Skeletal muscle satellite cell (primary cell): ENCODE results near the gene ZNF319.
A peak's percentile ranks its signal among the peaks of the same experiment; 100 is the strongest.
"Not testable (repeated sequence)": the region's sequence is repeated elsewhere in the genome, so short reads cannot be mapped to it uniquely, and the experiment has no call there.

Experiments
- H3K27me3 ChIP-seq: 2 replicates; pipeline ENCODE4 v1.7.0; 2013; ENCODE audit warnings: low read length; ENCODE audit not compliant: control insufficient read depth, insufficient read depth
- H3K36me3 ChIP-seq: 2 replicates; pipeline ENCODE4 v1.7.0; 2013; ENCODE audit warnings: mild to moderate bottlenecking, control low read depth, low read length; ENCODE audit not compliant: insufficient read depth
- H3K4me1 ChIP-seq: 2 replicates; pipeline ENCODE4 v1.7.0; 2013; ENCODE audit warnings: low read length; ENCODE audit not compliant: control insufficient read depth, insufficient read depth
- H3K4me2 ChIP-seq: 2 replicates; pipeline ENCODE4 v1.7.0; 2013; ENCODE audit warnings: mild to moderate bottlenecking, low read length
- H3K4me3 ChIP-seq: 2 replicates; pipeline ENCODE4 v1.7.0; 2013; ENCODE audit warnings: low read length
- H3K9ac ChIP-seq: 2 replicates; pipeline ENCODE4 v1.7.0; 2013; ENCODE audit warnings: mild to moderate bottlenecking, low read depth, low read length, moderate library complexity
- H3K9me3 ChIP-seq: replicated peaks from 2 replicates; pipeline ENCODE4 v1.7.0; 2013; ENCODE audit warnings: mild to moderate bottlenecking, control low read depth, low read length

ZNF319 gene

DNA sequence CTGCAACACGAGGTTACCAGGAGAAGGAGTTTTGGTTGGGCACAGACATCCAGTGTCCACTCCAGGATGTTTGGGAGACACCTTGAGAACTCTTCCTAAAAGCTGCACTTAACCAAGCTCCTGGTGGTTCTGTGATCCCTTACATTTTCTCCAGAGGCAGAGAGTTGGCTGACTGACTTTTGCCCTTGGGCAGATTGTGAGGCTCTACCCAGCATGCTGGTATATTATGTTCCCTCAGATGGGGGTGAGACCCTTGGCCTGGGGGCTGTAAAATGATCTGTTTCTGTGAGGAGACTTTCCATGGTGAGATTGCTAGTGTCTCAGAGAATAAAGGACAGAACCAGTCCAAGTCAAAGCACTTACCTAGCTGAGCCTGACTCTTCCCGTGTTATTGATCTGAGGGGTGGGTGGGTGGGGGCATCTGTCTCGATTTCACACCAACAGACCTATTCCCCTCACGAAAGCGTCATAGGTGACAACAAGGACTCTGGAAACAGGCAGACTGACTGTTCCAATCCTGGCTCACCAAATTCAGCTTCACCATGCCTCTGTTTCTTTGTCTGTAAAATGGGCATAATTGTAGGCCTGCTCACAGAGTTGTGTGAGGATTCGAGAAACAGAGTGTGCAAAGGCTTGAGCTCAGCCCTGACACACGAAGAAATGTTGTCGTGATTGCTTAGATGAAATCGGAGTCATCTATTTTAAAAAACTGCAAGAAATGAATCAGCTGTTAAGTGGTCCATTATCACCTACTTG is 12.9 kb upstream of the ZNF319 start:
- H3K9ac ChIP-seq: no peak overlapping the region
- no peaks in the 10 kb centered on the region for H3K9me3 ChIP-seq
- no peak overlapping the region for H3K4me2 ChIP-seq
- H3K36me3 ChIP-seq: peaks cover 34% of the 10 kb centered on the region
- H3K4me3 ChIP-seq: no peak overlapping the region
- H3K4me1 ChIP-seq: no peaks in the 10 kb centered on the region
- no peaks in the 10 kb centered on the region for H3K27me3 ChIP-seq

DNA sequence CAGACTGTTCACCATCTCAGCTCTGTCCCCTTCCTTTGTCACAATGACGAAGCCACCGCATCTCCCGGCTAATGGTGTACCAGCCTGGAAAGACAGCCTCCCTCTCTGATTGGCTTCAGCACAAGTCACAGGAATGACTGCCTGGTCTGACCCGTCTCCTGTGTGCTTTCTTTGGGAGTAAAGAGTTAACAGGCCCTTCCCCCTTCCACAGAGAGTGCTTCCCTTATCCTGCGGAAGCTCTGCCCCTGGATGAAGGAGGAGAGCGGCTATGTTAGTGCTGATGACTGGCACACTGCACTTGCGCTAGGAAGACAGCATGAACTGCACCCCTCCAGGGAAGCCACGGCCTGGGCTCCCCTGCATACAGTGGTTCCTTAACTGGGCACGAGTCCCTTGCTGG is 12.0 kb upstream of the ZNF319 start:
- H3K4me3 ChIP-seq: no peak overlapping the region
- no peaks in the 10 kb centered on the region for H3K27me3 ChIP-seq
- H3K4me2 ChIP-seq: no peak overlapping the region
- H3K9me3 ChIP-seq: no peaks in the 10 kb centered on the region
- H3K9ac ChIP-seq: no peak overlapping the region
- H3K36me3 ChIP-seq: peaks cover 32% of the 10 kb centered on the region
- H3K4me1 ChIP-seq: no peaks in the 10 kb centered on the region

DNA sequence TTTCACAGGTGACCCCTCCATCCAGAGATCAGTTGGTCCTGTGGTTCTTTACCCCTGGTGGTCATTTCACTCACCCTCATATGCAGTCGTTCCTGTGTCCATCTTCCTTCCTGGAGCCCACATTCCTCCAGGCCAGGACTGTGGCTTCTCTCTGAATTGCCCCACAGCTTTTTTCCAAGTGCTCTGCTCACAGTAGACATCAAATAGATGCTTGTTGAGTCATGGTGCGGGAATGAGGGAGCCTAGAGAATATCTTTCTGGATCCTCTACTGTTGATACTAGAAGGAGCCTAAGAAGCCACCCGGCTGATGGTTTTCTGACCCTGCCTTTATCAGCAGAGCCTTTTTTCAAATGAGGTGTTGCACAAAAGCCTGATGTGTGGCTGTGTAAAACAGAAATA is 11.2 kb upstream of the ZNF319 start:
- H3K4me1 ChIP-seq: no peaks in the 10 kb centered on the region
- H3K27me3 ChIP-seq: no peaks in the 10 kb centered on the region
- H3K4me3 ChIP-seq: no peak overlapping the region
- H3K9me3 ChIP-seq: no peaks in the 10 kb centered on the region
- no peak overlapping the region for H3K4me2 ChIP-seq
- H3K9ac ChIP-seq: no peak overlapping the region
- peaks cover 29% of the 10 kb centered on the region for H3K36me3 ChIP-seq

DNA sequence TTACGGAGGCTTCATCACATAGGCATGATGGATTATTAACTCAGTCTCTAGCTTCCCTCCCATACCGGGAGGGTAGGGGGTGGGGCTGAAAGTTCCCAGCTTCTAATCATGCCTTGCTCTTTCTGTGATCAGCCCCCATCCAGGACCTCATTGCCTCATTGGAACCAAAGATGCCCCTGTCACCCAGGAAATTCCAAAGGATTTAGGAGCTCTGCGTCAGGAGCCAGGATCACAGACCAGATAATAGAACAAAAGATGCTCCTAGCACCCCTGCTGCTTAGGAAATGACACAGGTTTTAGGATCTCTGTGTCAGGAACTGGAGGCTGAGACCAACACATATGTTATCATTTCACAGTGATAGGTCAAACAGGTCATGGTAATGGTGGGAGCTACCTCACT is 10.4 kb upstream of the ZNF319 start:
- H3K4me3 ChIP-seq: no peak overlapping the region
- no peaks in the 10 kb centered on the region for H3K27me3 ChIP-seq
- H3K9me3 ChIP-seq: no peaks in the 10 kb centered on the region
- no peak overlapping the region for H3K4me2 ChIP-seq
- H3K36me3 ChIP-seq: peaks cover 31% of the 10 kb centered on the region
- no peak overlapping the region for H3K9ac ChIP-seq
- H3K4me1 ChIP-seq: no peaks in the 10 kb centered on the region

DNA sequence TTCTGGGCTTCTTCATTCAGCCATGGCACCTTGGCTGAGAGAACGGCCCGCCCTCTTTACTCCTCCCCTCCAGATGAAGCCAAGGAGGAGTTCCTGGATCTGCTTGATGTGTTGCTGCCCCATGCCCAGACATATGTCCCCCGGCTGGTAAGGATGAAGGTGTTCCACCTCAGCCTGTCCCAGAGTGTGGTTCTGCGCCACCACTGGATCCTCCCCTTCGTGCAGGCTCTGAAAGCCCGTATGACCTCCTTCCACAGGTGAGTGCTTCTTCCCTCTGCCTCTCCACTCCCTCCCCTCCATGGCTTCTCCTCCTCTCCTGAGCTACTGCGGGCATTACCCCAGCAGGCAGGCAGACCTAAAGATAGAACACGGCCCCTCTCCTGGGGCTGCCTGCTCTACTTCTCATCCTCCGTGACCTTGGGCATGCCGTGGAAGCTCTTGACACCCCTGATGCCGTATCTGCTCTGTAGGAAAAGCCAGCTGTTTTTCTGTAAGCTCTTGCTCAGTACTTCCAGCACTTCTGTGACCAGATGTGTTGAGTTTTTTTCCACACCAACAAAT is 9.5 kb upstream of the ZNF319 start:
- H3K36me3 ChIP-seq: peaks cover 33% of the 10 kb centered on the region

DNA sequence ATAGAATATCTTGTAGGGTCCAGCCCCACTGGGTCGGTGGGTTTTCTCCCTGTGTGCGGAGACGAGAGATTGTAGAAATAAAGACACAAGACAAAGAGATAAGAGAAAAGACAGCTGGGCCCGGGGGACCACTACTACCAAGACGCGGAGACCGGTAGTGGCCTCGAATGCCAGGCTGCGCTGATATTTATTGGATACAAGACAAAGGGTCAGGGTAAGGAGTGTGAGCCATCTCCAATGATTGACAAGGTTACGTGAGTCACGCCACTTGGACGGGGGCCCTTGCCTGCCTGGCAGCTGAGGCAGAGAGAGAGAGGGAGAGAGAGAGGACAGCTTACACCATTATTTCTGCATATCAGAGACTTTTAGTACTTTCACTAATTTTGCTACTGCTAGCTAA is 4.3 kb upstream of the ZNF319 start:
- not testable (repeated sequence) for H3K9me3 ChIP-seq, H3K4me3 ChIP-seq, H3K27me3 ChIP-seq, H3K9ac ChIP-seq
- H3K4me1 ChIP-seq: peaks cover 19% of the 10 kb centered on the region
- H3K36me3 ChIP-seq: peaks cover 22% of the 10 kb centered on the region
- H3K4me2 ChIP-seq: peak overlapping the region; percentile 62

More for the DNA sequence above, 9.5 kb upstream of the ZNF319 start:
- H3K9ac ChIP-seq: no peak overlapping the region
- H3K4me2 ChIP-seq: no peak overlapping the region
- no peaks in the 10 kb centered on the region for H3K27me3 ChIP-seq
- H3K4me3 ChIP-seq: no peak overlapping the region
- no peaks in the 10 kb centered on the region for H3K9me3 ChIP-seq
- H3K4me1 ChIP-seq: peaks cover 2% of the 10 kb centered on the region

DNA sequence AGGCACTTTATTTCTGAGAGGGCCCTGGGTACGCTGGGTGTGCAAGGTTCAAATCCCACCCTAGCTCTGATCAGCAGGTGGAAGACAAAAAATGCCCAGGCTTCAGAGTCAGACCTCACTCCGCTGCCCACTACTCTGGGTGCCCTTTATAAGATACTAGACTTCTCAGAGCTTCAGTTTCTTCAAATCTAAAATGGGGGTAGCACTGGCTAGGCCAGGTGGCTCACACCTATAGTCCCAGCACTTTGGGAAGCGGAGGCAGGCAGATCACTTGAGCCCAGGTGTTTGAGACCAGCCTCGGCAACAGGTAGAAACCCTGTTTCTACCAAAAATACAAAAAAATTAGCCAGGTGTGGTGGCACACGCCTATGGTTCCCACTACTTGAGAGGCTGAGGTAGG is 2.5 kb upstream of the ZNF319 start:
- Histone ChIP-seq H3K9ac (no peak overlapping the region), H3K27me3 (no peaks in the 10 kb centered on the region), H3K4me2 (no peak overlapping the region), H3K9me3 (no peaks in the 10 kb centered on the region), H3K4me3 (no peak overlapping the region), H3K4me1 (peaks cover 37% of the 10 kb centered on the region), H3K36me3 (peaks cover 23% of the 10 kb centered on the region)

DNA sequence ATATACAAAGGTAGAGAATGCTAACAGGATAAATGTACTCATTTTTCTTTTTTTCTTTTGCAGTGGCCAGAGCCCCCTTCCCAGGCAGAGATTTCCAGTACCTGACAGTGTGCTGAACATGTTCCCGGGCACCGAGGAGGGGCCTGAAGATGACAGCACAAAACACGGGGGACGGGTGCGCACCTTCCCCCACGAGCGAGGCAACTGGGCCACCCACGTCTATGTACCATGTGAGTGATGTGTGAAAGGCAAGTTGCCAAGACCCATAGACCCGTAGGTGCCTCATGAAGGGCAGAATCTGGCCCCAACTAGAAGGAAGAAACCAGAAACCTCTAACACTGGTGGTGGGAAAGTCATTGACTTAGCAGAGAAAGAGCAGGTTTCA is 1.9 kb upstream of the ZNF319 start:
- peaks cover 28% of the 10 kb centered on the region for H3K36me3 ChIP-seq
- no peaks in the 10 kb centered on the region for H3K9me3 ChIP-seq
- H3K4me1 ChIP-seq: peaks cover 37% of the 10 kb centered on the region
- peak overlapping the region; percentile 100 for H3K4me2 ChIP-seq
- H3K27me3 ChIP-seq: no peaks in the 10 kb centered on the region
- no peak overlapping the region for H3K9ac ChIP-seq
- H3K4me3 ChIP-seq: no peak overlapping the region

DNA sequence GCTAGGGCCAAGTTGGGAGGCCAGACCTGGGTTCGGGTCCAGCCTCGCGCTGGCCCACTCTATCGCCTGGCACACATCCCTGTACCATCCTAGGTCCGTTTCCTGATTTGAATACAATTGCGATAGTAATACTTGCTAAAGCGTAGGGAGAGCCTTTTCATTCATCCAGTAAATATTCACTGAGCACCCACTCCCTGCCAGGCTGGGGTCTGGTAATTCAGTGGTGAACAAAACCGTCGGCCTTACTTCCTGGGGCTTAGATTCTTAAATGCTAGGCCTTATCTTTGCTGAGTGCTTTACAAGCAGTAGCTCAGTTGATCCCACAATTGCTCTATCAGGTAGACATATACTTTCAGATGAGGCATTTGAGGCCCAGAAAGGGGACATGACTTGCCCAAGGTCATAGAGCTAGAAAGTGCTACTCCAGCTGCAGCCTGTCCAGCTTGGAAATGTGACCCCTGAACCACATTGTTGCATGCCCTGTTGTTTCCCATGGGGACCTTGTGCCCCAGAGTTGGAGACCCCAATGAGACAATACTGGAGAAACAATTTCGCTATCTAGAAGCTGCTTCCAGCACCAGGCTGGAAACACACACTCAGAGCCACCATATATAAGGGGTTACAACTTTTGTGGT is 1.4 kb upstream of the ZNF319 start:
- Histone ChIP-seq H3K9me3 (no peaks in the 10 kb centered on the region), H3K4me1 (peaks cover 37% of the 10 kb centered on the region), H3K36me3 (peaks cover 33% of the 10 kb centered on the region), H3K4me2 (peak overlapping the region; percentile 100), H3K27me3 (no peaks in the 10 kb centered on the region), H3K4me3 (peak overlapping the region; percentile 87), H3K9ac (peak overlapping the region; percentile 86)

DNA sequence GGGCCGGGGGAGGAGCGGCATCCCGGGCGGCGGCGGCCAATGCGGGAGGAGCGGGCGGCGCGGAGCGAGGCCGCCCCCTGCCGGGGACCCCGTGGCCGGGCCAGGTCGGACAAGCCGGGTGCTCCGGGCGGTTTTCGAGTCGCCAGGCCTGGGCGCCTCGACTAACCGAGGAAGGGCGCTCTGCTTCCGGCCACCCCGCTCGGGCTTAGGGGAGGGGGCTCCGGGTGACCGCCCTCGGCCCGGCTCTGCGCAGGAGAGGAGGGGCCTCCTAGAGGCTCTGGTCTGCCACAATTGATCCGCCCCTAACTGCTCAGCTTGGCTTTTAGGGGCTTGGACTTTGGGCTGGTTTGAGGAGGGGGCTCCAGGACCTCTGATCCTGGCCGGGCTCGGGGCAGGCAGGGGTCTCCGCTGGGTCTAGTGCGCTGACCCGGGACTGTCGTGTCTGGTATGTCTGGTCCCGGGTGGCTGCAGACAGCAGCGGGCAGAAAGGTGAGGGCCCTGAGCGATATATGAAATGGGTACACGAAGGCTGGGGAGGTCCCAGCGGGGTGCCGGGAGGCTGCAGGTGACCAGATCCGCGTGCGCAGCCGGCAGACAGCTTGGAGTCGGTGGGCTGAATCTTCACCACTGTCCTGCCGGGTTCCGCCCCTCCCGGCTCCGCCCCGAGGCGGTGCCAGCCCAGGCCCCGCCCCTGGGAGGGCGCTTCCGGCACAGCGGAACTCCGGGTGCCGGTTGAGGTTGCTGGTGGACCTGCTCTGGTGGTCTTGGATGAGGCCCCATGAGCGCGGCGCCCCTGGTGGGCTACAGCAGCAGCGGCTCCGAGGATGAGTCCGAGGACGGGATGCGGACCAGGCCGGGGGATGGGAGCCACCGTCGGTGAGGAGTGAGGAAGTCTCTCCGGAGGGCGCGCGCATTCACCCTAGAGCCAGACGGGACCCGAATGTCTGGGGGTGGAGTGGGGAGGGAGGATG is 519 bp upstream of the ZNF319 start, which contains the start of gene USB1:
USB1 (plus strand) TSS at position 702 of the 971 bp plus-strand sequence; CDS start at position 779, 77 bp downstream.
- peak within 1 kb of the TSS; percentile 100 for H3K4me2 ChIP-seq
- no peaks in the 10 kb centered on the region for H3K9me3 ChIP-seq
- H3K36me3 ChIP-seq: peaks cover 37% of the 10 kb centered on the region
- H3K27me3 ChIP-seq: no peaks in the 10 kb centered on the region
- peak within 1 kb of the TSS; percentile 94 for H3K9ac ChIP-seq
- H3K4me1 ChIP-seq: peaks cover 37% of the 10 kb centered on the region
- peak within 1 kb of the TSS; percentile 87 for H3K4me3 ChIP-seq
